ENCODE data around the gene ATOX1. TPM values are rescaled to one million over a fixed set of nuclear protein-coding genes. Genes with fewer than 3 reads are reported as not detected.
"Not testable (repeated sequence)": the region's sequence is repeated elsewhere in the genome, so short reads cannot be mapped to it uniquely, and the experiment has no call there.

The ATOX1 gene
- total RNA-seq, 1 experiment from 2014 or later: 202 TPM

DNA sequence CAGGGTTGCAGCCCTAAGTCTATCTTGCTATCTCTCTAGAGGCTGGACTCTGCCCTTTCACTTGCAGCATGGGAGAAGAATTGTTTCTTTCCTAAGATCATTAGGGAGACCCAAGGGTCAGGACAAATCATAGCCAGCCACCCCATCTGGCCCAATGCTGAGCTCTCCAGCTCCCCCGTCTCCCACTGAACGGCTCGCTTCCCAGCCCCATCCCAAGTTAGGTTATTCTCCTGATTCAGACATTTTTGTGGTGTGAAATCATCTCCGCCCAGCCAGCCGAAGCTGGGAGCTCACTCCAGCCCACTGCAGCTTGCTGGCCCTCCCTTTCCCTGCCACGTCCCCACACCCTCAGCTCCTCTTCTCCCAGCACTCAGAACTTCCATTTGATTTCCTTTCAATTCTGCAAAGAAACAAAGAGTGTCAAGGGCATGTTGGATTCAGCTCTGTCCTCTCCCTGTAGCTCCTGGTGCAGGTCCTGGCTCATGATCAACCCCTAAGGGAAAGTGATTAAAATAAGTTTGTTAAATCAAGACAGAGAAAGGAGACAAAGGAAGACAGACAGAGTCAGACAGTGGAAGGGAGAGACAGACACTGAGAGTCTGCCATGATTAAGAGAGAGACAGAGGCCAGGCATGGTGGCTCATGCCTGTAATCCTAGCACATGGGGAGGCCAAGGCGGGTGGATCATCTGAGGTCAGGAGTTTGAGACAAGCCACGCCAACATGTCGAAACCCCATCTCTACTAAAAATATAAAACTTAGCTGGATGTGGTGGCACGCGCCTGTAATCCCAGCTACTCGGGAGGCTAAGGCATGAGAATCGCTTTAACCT, 59.1 kb downstream of the ATOX1 start:
- DNase-seq (ENCODE audit: low read depth, low spot score) (no peak), ATAC-seq (peak; percentile 58)
- POLR2A ChIA-PET: no interaction called here
- H3K36me3 ChIP-seq (ENCODE audit: control insufficient read depth, insufficient read depth, low read length): no peaks in the 10 kb centered on the region
- intact Hi-C loops (cut with micrococcal nuclease; ENCODE audit: unreplicated experiment) (no loop called here), in situ Hi-C loops (cut with HindIII; ENCODE audit: low pct_unique_long_range_greater_than_20kb, low sequenced_read_pairs) (no loop called here)
- no peak for TF ChIP-seq TCF7L2 (IDR thresholded peaks at IDR 0.05; ENCODE audit: low read depth, low read length)
- TF ChIP-seq, protein P1, sequence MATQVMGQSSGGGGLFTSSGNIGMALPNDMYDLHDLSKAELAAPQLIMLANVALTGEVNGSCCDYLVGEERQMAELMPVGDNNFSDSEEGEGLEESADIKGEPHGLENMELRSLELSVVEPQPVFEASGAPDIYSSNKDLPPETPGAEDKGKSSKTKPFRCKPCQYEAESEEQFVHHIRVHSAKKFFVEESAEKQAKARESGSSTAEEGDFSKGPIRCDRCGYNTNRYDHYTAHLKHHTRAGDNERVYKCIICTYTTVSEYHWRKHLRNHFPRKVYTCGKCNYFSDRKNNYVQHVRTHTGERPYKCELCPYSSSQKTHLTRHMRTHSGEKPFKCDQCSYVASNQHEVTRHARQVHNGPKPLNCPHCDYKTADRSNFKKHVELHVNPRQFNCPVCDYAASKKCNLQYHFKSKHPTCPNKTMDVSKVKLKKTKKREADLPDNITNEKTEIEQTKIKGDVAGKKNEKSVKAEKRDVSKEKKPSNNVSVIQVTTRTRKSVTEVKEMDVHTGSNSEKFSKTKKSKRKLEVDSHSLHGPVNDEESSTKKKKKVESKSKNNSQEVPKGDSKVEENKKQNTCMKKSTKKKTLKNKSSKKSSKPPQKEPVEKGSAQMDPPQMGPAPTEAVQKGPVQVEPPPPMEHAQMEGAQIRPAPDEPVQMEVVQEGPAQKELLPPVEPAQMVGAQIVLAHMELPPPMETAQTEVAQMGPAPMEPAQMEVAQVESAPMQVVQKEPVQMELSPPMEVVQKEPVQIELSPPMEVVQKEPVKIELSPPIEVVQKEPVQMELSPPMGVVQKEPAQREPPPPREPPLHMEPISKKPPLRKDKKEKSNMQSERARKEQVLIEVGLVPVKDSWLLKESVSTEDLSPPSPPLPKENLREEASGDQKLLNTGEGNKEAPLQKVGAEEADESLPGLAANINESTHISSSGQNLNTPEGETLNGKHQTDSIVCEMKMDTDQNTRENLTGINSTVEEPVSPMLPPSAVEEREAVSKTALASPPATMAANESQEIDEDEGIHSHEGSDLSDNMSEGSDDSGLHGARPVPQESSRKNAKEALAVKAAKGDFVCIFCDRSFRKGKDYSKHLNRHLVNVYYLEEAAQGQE (IDR thresholded peaks at IDR 0.05; ENCODE audit: insufficient read depth in 1 of 2, low read depth in 2 of 2, low read length in 1 of 2): no peak
- no peak for TF ChIP-seq SIN3A (IDR thresholded peaks at IDR 0.05; ENCODE audit: borderline replicate concordance, insufficient read depth, low read depth, low read length)
- TF ChIP-seq, protein P2, sequence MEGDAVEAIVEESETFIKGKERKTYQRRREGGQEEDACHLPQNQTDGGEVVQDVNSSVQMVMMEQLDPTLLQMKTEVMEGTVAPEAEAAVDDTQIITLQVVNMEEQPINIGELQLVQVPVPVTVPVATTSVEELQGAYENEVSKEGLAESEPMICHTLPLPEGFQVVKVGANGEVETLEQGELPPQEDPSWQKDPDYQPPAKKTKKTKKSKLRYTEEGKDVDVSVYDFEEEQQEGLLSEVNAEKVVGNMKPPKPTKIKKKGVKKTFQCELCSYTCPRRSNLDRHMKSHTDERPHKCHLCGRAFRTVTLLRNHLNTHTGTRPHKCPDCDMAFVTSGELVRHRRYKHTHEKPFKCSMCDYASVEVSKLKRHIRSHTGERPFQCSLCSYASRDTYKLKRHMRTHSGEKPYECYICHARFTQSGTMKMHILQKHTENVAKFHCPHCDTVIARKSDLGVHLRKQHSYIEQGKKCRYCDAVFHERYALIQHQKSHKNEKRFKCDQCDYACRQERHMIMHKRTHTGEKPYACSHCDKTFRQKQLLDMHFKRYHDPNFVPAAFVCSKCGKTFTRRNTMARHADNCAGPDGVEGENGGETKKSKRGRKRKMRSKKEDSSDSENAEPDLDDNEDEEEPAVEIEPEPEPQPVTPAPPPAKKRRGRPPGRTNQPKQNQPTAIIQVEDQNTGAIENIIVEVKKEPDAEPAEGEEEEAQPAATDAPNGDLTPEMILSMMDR (IDR thresholded peaks at IDR 0.05): no peak
- TF ChIP-seq POLR2AphosphoS5 (IDR thresholded peaks at IDR 0.05; ENCODE audit: low read depth, low read length): no peak
- no TSS peak for BruUV-seq (replicated peaks)
- H3K27me3 ChIP-seq (ENCODE audit: control insufficient read depth, insufficient read depth, low read length): no peaks in the 10 kb centered on the region
- no peak overlapping the region for H3K4me3 ChIP-seq (ENCODE audit: low read depth in 2 of 2, low read length in 2 of 2)
- CTCF ChIA-PET: no interaction called here
- H3K9me3 ChIP-seq (ENCODE audit: control insufficient read depth, insufficient read depth, low read depth, low read length): no peaks in the 10 kb centered on the region
- peak overlapping the region; percentile 71 for H3K27ac ChIP-seq (ENCODE audit: low read length)
- peaks cover 35% of the 10 kb centered on the region for H3K4me1 ChIP-seq (ENCODE audit: control insufficient read depth, insufficient read depth, low read length)

DNA sequence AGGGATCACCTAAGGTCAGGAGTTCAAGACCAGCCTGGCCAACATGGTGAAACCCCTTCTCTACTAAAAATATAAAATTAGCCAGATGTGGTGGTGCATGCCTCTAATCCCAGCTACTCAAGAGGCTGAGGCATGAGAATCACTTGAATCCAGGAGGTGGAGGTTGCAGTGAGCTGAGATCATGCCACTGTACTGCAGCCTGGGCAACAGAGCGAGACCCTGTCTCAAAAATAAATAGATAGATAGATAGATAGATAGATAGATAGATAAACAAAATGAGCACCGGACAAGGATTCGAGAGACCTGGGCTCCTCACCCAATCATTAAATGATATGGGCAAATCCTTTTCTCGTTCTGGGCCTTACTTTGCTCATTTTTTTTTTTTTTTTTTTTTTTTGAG, 60.4 kb downstream of the ATOX1 start:
- CTCF ChIA-PET; H3K4me3 ChIP-seq (ENCODE audit: low read depth in 2 of 2, low read length in 2 of 2); H3K9me3 ChIP-seq (ENCODE audit: control insufficient read depth, insufficient read depth, low read depth, low read length); intact Hi-C loops (cut with micrococcal nuclease; ENCODE audit: unreplicated experiment); BruUV-seq (replicated peaks); H3K36me3 ChIP-seq (ENCODE audit: control insufficient read depth, insufficient read depth, low read length); ATAC-seq; in situ Hi-C loops (cut with HindIII; ENCODE audit: low pct_unique_long_range_greater_than_20kb, low sequenced_read_pairs); DNase-seq (ENCODE audit: low read depth, low spot score); H3K27ac ChIP-seq (ENCODE audit: low read length); H3K27me3 ChIP-seq (ENCODE audit: control insufficient read depth, insufficient read depth, low read length): not testable (repeated sequence)
- POLR2A ChIA-PET: interaction anchor here (0.6 kb wide), 1 partner anchor 33 kb away, joined by 4 read pairs; no protein-coding TSS in a partner anchor
- H3K4me1 ChIP-seq (ENCODE audit: control insufficient read depth, insufficient read depth, low read length): peaks cover 39% of the 10 kb centered on the region

DNA sequence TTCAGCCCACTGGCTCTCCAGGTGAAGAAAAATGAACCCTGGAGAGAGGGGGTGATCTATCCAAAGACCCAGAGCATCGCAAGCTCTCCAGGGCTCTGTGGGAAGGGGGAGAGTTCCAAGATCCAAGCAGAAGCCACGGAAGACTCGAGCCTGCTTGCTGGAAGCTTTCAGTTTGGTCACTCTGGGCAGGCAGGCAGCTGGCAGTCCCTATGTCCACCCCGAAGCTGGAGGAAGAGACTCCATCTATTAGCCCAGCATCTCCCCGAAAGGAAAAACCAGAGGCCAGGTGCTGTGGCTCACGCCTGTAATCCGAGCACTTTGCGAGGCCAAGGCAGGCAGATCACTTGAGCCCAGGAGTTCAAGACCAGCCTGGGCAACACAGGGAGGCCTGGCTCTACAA, 61.0 kb downstream of the ATOX1 start:
- intact Hi-C loops (cut with micrococcal nuclease; ENCODE audit: unreplicated experiment): no loop called here
- CTCF ChIA-PET: no interaction called here
- BruUV-seq (replicated peaks): no TSS peak

More for the DNA sequence above, 61.0 kb downstream of the ATOX1 start:
- ATAC-seq (no peak), DNase-seq (ENCODE audit: low read depth, low spot score) (no peak)
- no peaks in the 10 kb centered on the region for H3K9me3 ChIP-seq (ENCODE audit: control insufficient read depth, insufficient read depth, low read depth, low read length)
- peak overlapping the region; percentile 72; the same call in 1 of the 2 replicates for H3K27ac ChIP-seq (ENCODE audit: low read length)
- H3K36me3 ChIP-seq (ENCODE audit: control insufficient read depth, insufficient read depth, low read length): no peaks in the 10 kb centered on the region
- no peak overlapping the region for H3K4me3 ChIP-seq (ENCODE audit: low read depth in 2 of 2, low read length in 2 of 2)
- peaks cover 44% of the 10 kb centered on the region for H3K4me1 ChIP-seq (ENCODE audit: control insufficient read depth, insufficient read depth, low read length)
- H3K27me3 ChIP-seq (ENCODE audit: control insufficient read depth, insufficient read depth, low read length): no peaks in the 10 kb centered on the region
- in situ Hi-C loops (cut with HindIII; ENCODE audit: low pct_unique_long_range_greater_than_20kb, low sequenced_read_pairs): no loop called here
- POLR2A ChIA-PET: interaction anchor here (0.6 kb wide), 1 partner anchor 33 kb away, joined by 4 read pairs; no protein-coding TSS in a partner anchor
- TF ChIP-seq, protein P1 (IDR thresholded peaks at IDR 0.05; ENCODE audit: insufficient read depth in 1 of 2, low read depth in 2 of 2, low read length in 1 of 2): no peak
- TF ChIP-seq, protein P2 (IDR thresholded peaks at IDR 0.05): no peak
- TF ChIP-seq TCF7L2 (IDR thresholded peaks at IDR 0.05; ENCODE audit: low read depth, low read length) (no peak), POLR2AphosphoS5 (IDR thresholded peaks at IDR 0.05; ENCODE audit: low read depth, low read length) (no peak), SIN3A (IDR thresholded peaks at IDR 0.05; ENCODE audit: borderline replicate concordance, insufficient read depth, low read depth, low read length) (no peak)
